HepG2 (cell line): ENCODE data around the gene ULBP2. TPM values are rescaled to one million over a fixed set of nuclear protein-coding genes. Genes with fewer than 3 reads are reported as not detected.

Experiments used
- ATAC-seq: fragments of 200-7000 bp; cut with Tn5 transposase; 3 replicates; pipeline ENCODE4 v1.9.1; 2020; ENCODE audit warnings: mild to moderate bottlenecking, moderate library complexity
- BruUV-seq: library from RNA; stranded (reverse); fragments of 400-500 nt; replicated peaks from 2 replicates; lab custom pipeline; 2021; lab: Mats Ljungman, UMichigan
- CTCF ChIA-PET: fragments of 300-600 bp; formaldehyde crosslinking; extraction: SDS; loops from one replicate; lab custom pipeline; 2021; ENCODE audit warnings: low total read pairs, inconsistent platforms, low intra/inter-chr PET ratio; lab: Yijun Ruan, JAX
- POLR2A ChIA-PET: fragments of 350-600 bp; sonication (Branson Sonifier 250); formaldehyde crosslinking; loops from one replicate; lab custom pipeline; 2020; ENCODE audit warnings: antibody characterized with exemption, inconsistent platforms; lab: Yijun Ruan, JAX
- DNase-seq: peaks from one replicate; pipeline ENCODE4 v3.0.0-alpha.2; 2015; ENCODE audit warnings: low spot score
- FAIRE-seq: peaks from 3 replicates; lab custom pipeline; 2011; peaks lifted over from hg19 to GRCh38; lab: Jason Lieb, UNC
- H2AFZ ChIP-seq: one replicate; pipeline ENCODE4 v1.6.1; 2011; ENCODE audit warnings: low read length, inconsistent platforms
- H3K27ac ChIP-seq: fragments of 300-600 bp; 3 replicates; pipeline ENCODE4 v1.8.0; 2011; ENCODE audit warnings: mixed run types, mild to moderate bottlenecking, mixed read lengths, low read length, inconsistent platforms; ENCODE audit not compliant: insufficient read depth; ENCODE audit errors: extremely low read length
- H3K27me3 ChIP-seq, 2 experiments: fragments of 200-600 bp in 1 of 2; 2 replicates in 1 of 2; 3 replicates in 1 of 2; pipeline versions ENCODE4 v1.6.0 to v1.8.0; 2011; ENCODE audit warnings: low read length in 2 of 2, mild to moderate bottlenecking in 2 of 2, moderate library complexity in 2 of 2, inconsistent platforms in 1 of 2; ENCODE audit not compliant: insufficient read depth in 2 of 2, control insufficient read depth in 1 of 2
- H3K36me3 ChIP-seq, 2 experiments: fragments of 200-600 bp in 1 of 2; replicated peaks in 1 of 2; 2 replicates in 1 of 2; 3 replicates in 1 of 2; pipeline versions ENCODE4 v1.5.1 to v1.8.0; 2011; ENCODE audit warnings: low read length in 2 of 2, inconsistent platforms in 1 of 2; ENCODE audit not compliant: insufficient read depth in 2 of 2, control insufficient read depth in 1 of 2
- H3K4me1 ChIP-seq: 2 replicates; pipeline ENCODE4 v1.5.1; 2012; ENCODE audit warnings: low read length, inconsistent platforms; ENCODE audit not compliant: insufficient read depth
- H3K4me2 ChIP-seq: 2 replicates; pipeline ENCODE4 v1.6.0; 2011; ENCODE audit warnings: low read depth, low read length, inconsistent platforms
- H3K4me3 ChIP-seq, 3 experiments: fragments of 200-600 bp in 1 of 3; sonication (generic), shearing (Covaris generic) in 1 of 3; replicated peaks in 1 of 3; 2 replicates each; pipeline ENCODE4 v1.5.1; 2011 to 2016; ENCODE audit warnings: low read length in 3 of 3, inconsistent platforms in 2 of 3, low read depth in 2 of 3, mild to moderate bottlenecking in 2 of 3, control low read depth in 1 of 3, mixed read lengths in 1 of 3; ENCODE audit not compliant: insufficient read depth in 1 of 3
- H3K79me2 ChIP-seq: one replicate; pipeline ENCODE4 v1.6.1; 2011; ENCODE audit warnings: low read length, inconsistent platforms; ENCODE audit not compliant: insufficient read depth
- H3K9ac ChIP-seq: 2 replicates; pipeline ENCODE4 v1.6.0; 2011; ENCODE audit warnings: mild to moderate bottlenecking, low read depth, low read length, inconsistent platforms; ENCODE audit not compliant: insufficient read depth
- H3K9me3 ChIP-seq: 2 replicates; pipeline ENCODE4 v1.5.1; 2012; ENCODE audit warnings: mild to moderate bottlenecking, low read length
- H4K20me1 ChIP-seq: 2 replicates; pipeline ENCODE4 v1.6.0; 2011; ENCODE audit warnings: inconsistent platforms, mild to moderate bottlenecking, low read length, moderate library complexity; ENCODE audit not compliant: insufficient read depth
- ATF1 ChIP-seq: IDR thresholded peaks from 2 replicates; pipeline ENCODE4 v1.6.1; 2016; ENCODE audit warnings: mild to moderate bottlenecking, control low read depth
- BCL6 ChIP-seq: IDR thresholded peaks from 2 replicates; pipeline ENCODE4 v1.6.1; 2016; ENCODE audit warnings: missing genetic modification reagents, missing compliant biosample characterization
- E2F2 ChIP-seq: sonication (generic); formaldehyde crosslinking; IDR thresholded peaks from 2 replicates; pipeline ENCODE4 v1.4.0; 2020; ENCODE audit warnings: missing genetic modification reagents, borderline replicate concordance
- NCOA5 ChIP-seq: sonication (generic); formaldehyde crosslinking; IDR thresholded peaks from 2 replicates; pipeline ENCODE4 v1.4.0; 2020; ENCODE audit warnings: missing genetic modification reagents
- ZNF263 ChIP-seq: sonication (generic); formaldehyde crosslinking; IDR thresholded peaks from 2 replicates; pipeline ENCODE4 v1.4.0; 2020; ENCODE audit warnings: missing genetic modification reagents
- ZNF704 ChIP-seq: sonication (generic); formaldehyde crosslinking; IDR thresholded peaks from 2 replicates; pipeline ENCODE4 v1.8.1; 2023; ENCODE audit warnings: mild to moderate bottlenecking, inconsistent platforms, moderate library complexity, missing genetic modification reagents, borderline replicate concordance
- WGBS: methylation state at CpG from one replicate; pipeline ENCODE4 v1.1.6; 2017; ENCODE audit warnings: low lambda C conversion rate; 5-methylcytosine and 5-hydroxymethylcytosine counted together
- in situ Hi-C: cut with HindIII; loops from 2 replicates; pipeline ENCODE4 v1.10.0; 2017; ENCODE audit warnings: low pct_unique_long_range_greater_than_20kb; ENCODE audit not compliant: extremely low pct_ligation_motif_present
- intact Hi-C: fragments of 100-400 bp; cut with micrococcal nuclease; formaldehyde crosslinking; loops from one replicate; pipeline ENCODE4 v1.10.0; 2022; ENCODE audit not compliant: unreplicated experiment
- polyA plus RNA-seq, 8 experiments: library from polyadenylated mRNA; depleted of rRNA in 3 of 8; stranded (reverse) in 7 of 8; unstranded in 1 of 8; fragments of >200 nt; fragmentation: Illumina TruSeq in 4 of 8; extraction: Trizol in 4 of 8; gene quantifications; 2 replicates each; pipeline versions ENCODE4 v1.2.1 to v1.2.3, GENCODE V29; 2011 to 2016; ENCODE audit warnings: low read depth in 4 of 8, missing spikeins in 1 of 8, mixed read lengths in 1 of 8; ENCODE audit not compliant: insufficient read depth in 1 of 8
- total RNA-seq, 5 experiments: library from RNA; depleted of rRNA; stranded (reverse); fragments of >200 nt; fragmentation: Illumina TruSeq; extraction: Trizol; gene quantifications; 2 replicates each; pipeline ENCODE4 v1.2.3, GENCODE V29; 2016; ENCODE audit warnings: low read depth in 1 of 5

The ULBP2 gene
- total and polyA plus RNA-seq, 2 of the 13 experiments (the other 11 are each of a cell fraction or from before 2014, with no cell fraction given) = not detected

- ChIA-PET CTCF (no interaction called here), POLR2A (no interaction called here)
- BruUV-seq = no TSS peak
- ATAC-seq (no peak), FAIRE-seq (no peak), DNase-seq (no peak)
- Histone ChIP-seq H3K36me3 (no peaks in the 10 kb centered on the region), H3K4me3 (no peak overlapping the region), H4K20me1 (no peaks in the 10 kb centered on the region; the same call in 1 of the 2 replicates), H3K79me2 (no peaks in the 10 kb centered on the region), H3K4me2 (no peak overlapping the region), H3K27ac (no peak overlapping the region), H3K9me3 (no peaks in the 10 kb centered on the region), H2AFZ (no peak overlapping the region), H3K9ac (no peak overlapping the region), H3K27me3 (peaks cover 21 to 69% of the 10 kb centered on the region in 2 experiments), H3K4me1 (peaks cover 12% of the 10 kb centered on the region)
- in situ Hi-C loops (loop anchor here (5.0 to 10.0 kb wide), 2 partner anchors 67 to 875 kb away; no protein-coding TSS in a partner anchor), intact Hi-C loops (loop anchor here (10.0 kb wide), 1 partner anchor 875 kb away; no protein-coding TSS in a partner anchor)
- WGBS = 3% methylated on average over 6 of the region's 6 CpGs
- TF ChIP-seq E2F2 (CRISPR knock-in tag) (no peak), BCL6 (CRISPR knock-in tag) (peak; percentile 47; the same call in 1 of the 2 replicates), ZNF263 (CRISPR knock-in tag) (peak; percentile 74), ATF1 (no peak), NCOA5 (CRISPR knock-in tag) (no peak), ZNF704 (no peak)
These were observed 1.7 kb upstream of the ULBP2 start for GRCh38 chr6:149939909-149940671.
